K562 (cell line): Measurements from ENCODE around the gene LRRTM3. TPM values are rescaled to one million over a fixed set of nuclear protein-coding genes. Genes with fewer than 3 reads are reported as not detected.

ENCODE experiments used
- ATAC-seq: fragments of 200-7000 bp; cut with Tn5 transposase; 3 replicates; pipeline ENCODE4 v1.9.1; 2020; ENCODE audit warnings: moderate library complexity
- BruUV-seq: library from RNA; stranded (reverse); fragments of 400-500 nt; replicated peaks from 2 replicates; lab custom pipeline; 2021; lab: Mats Ljungman, UMichigan
- CTCF ChIA-PET: fragments of 300-600 bp; formaldehyde crosslinking; extraction: SDS; loops from one replicate; lab custom pipeline; 2021; ENCODE audit warnings: low intra/inter-chr PET ratio; lab: Yijun Ruan, JAX
- POLR2A ChIA-PET: fragments of 300-600, 350-650 bp; sonication (Branson Sonifier 250); formaldehyde crosslinking; extraction: SDS; loops from one replicate; lab custom pipeline; 2021; ENCODE audit warnings: antibody characterized with exemption, inconsistent platforms; lab: Yijun Ruan, JAX
- DNase-seq, 4 experiments: peaks; one replicate each; pipeline versions ENCODE4 v3.0.0 to v3.0.0-alpha.2; 2011 to 2018; ENCODE audit warnings: low spot score in 3 of 4, mixed read lengths in 3 of 4; ENCODE audit errors: extremely low read depth in 1 of 4
- FAIRE-seq: peaks from 2 replicates; lab custom pipeline; 2011; peaks lifted over from hg19 to GRCh38; lab: Jason Lieb, UNC
- H2AFZ ChIP-seq: 2 replicates; pipeline ENCODE4 v1.6.0; 2011; ENCODE audit warnings: low read depth, low read length, control low read depth, inconsistent platforms
- H3K27ac ChIP-seq: fragments of 200-600 bp; 3 replicates; pipeline ENCODE4 v1.8.0; 2011; ENCODE audit warnings: low read depth, mild to moderate bottlenecking, control low read depth, inconsistent platforms, low read length, moderate library complexity, mixed read lengths; ENCODE audit errors: extremely low read depth
- H3K27me3 ChIP-seq, 2 experiments: fragments of 300-600 bp in 1 of 2; 2 replicates in 1 of 2; 3 replicates in 1 of 2; pipeline versions ENCODE4 v1.6.0 to v1.8.0; 2011; ENCODE audit warnings: inconsistent platforms in 2 of 2, low read length in 2 of 2, mild to moderate bottlenecking in 1 of 2, mixed read lengths in 1 of 2, moderate library complexity in 1 of 2; ENCODE audit not compliant: control insufficient read depth in 2 of 2, insufficient read depth in 2 of 2
- H3K36me3 ChIP-seq: fragments of 300-600 bp; 3 replicates; pipeline ENCODE4 v1.8.0; 2011; ENCODE audit warnings: mild to moderate bottlenecking, low read length, inconsistent platforms; ENCODE audit not compliant: control insufficient read depth, insufficient read depth
- H3K4me1 ChIP-seq, 2 experiments: fragments of 200-600 bp in 1 of 2; replicated peaks in 1 of 2; 2 replicates in 1 of 2; 3 replicates in 1 of 2; pipeline versions ENCODE4 v1.5.1 to v1.8.0; 2011; ENCODE audit warnings: inconsistent platforms in 2 of 2, low read length in 2 of 2, mild to moderate bottlenecking in 1 of 2, mixed read lengths in 1 of 2, moderate library complexity in 1 of 2; ENCODE audit not compliant: control insufficient read depth in 2 of 2, insufficient read depth in 2 of 2
- H3K4me2 ChIP-seq: 2 replicates; pipeline ENCODE4 v1.6.1; 2011; ENCODE audit warnings: low read length, control low read depth, inconsistent platforms, mixed read lengths; ENCODE audit not compliant: insufficient read depth
- H3K4me3 ChIP-seq: fragments of 200-600 bp; sonication (generic), shearing (Covaris generic); 2 replicates; pipeline ENCODE4 v1.5.1; 2016; ENCODE audit warnings: control low read depth, inconsistent platforms
- H3K79me2 ChIP-seq: fragments of 200-600 bp; 3 replicates; pipeline ENCODE4 v1.8.0; 2011; ENCODE audit warnings: low read length, inconsistent platforms; ENCODE audit not compliant: control insufficient read depth, insufficient read depth
- H3K9ac ChIP-seq, 2 experiments: 2 replicates each; pipeline versions ENCODE4 v1.6.0 to v1.6.1; 2011; ENCODE audit warnings: low read depth in 2 of 2, low read length in 2 of 2, control low read depth in 1 of 2, inconsistent platforms in 1 of 2, mild to moderate bottlenecking in 1 of 2, mixed read lengths in 1 of 2; ENCODE audit not compliant: insufficient read depth in 1 of 2
- H3K9me1 ChIP-seq: one replicate; pipeline ENCODE4 v1.6.0; 2011; ENCODE audit warnings: inconsistent platforms, mild to moderate bottlenecking, low read length, moderate library complexity; ENCODE audit not compliant: control insufficient read depth, insufficient read depth
- H3K9me3 ChIP-seq: replicated peaks from 2 replicates; pipeline ENCODE4 v1.5.1; 2011; ENCODE audit warnings: low read depth, low read length, inconsistent platforms; ENCODE audit not compliant: control insufficient read depth, insufficient read depth
- H4K20me1 ChIP-seq: replicated peaks from 2 replicates; pipeline ENCODE4 v1.6.1; 2011; ENCODE audit warnings: low read length, inconsistent platforms, mixed read lengths; ENCODE audit not compliant: control insufficient read depth, insufficient read depth
- ATF7 ChIP-seq: fragments of 450-650 bp; IDR thresholded peaks from 2 replicates; pipeline ENCODE4 v1.7.1; 2014; ENCODE audit warnings: mild to moderate bottlenecking, moderate library complexity
- CREB1 ChIP-seq, 2 experiments: sonication (generic) in 1 of 2; formaldehyde crosslinking in 1 of 2; IDR thresholded peaks; 2 replicates each; pipeline versions ENCODE4 v1.6.1 to v1.8.0; 2012 to 2022; ENCODE audit warnings: inconsistent platforms in 1 of 2, mild to moderate bottlenecking in 1 of 2, missing genetic modification reagents in 1 of 2, moderate library complexity in 1 of 2
- FOXA3 ChIP-seq, 2 experiments: fragments of 450-650 bp in 1 of 2; sonication (generic) in 1 of 2; formaldehyde crosslinking; IDR thresholded peaks in 1 of 2; conservative IDR thresholded peaks in 1 of 2; 2 replicates each; pipeline versions ENCODE4 v1.4.0 to v1.8.0; 2020 to 2022; ENCODE audit warnings: mild to moderate bottlenecking in 2 of 2, missing genetic modification reagents in 1 of 2
- GABPB1 ChIP-seq: sonication (generic); formaldehyde crosslinking; IDR thresholded peaks from 2 replicates; pipeline ENCODE4 v1.8.0; 2022; ENCODE audit warnings: mild to moderate bottlenecking, missing genetic modification reagents
- KAT7 ChIP-seq: sonication (generic); formaldehyde crosslinking; IDR thresholded peaks from 2 replicates; pipeline ENCODE4 v1.8.0; 2022; ENCODE audit warnings: missing genetic modification reagents, mild to moderate bottlenecking, borderline replicate concordance
- NONO ChIP-seq, 2 experiments: fragments of 200-400 bp in 1 of 2; fragments of 450-650 bp in 1 of 2; formaldehyde crosslinking in 1 of 2; IDR thresholded peaks; 2 replicates each; pipeline ENCODE4 v1.6.1; 2017; ENCODE audit warnings: low read depth in 2 of 2, mild to moderate bottlenecking in 2 of 2, moderate library complexity in 2 of 2, low read length in 1 of 2
- PHB2 ChIP-seq: fragments of 450-650 bp; IDR thresholded peaks from 2 replicates; pipeline ENCODE4 v1.6.1; 2017; ENCODE audit warnings: low read depth
- RBM34 ChIP-seq: fragments of 200-400 bp; formaldehyde crosslinking; IDR thresholded peaks from 2 replicates; pipeline ENCODE4 v1.6.1; 2018; ENCODE audit warnings: low read length, borderline replicate concordance; ENCODE audit not compliant: insufficient read depth
- TRIM24 ChIP-seq, 2 experiments: fragments of 450-650 bp; IDR thresholded peaks; 2 replicates each; pipeline ENCODE4 v1.6.1; 2016
- ZEB2 ChIP-seq: fragments of 450-650 bp; IDR thresholded peaks from 2 replicates; pipeline ENCODE4 v1.6.1; 2016
- WGBS: fragments of 100-300 bp; shearing (Covaris generic); methylation state at CpG from one replicate; pipeline ENCODE4 v1.1.6; 2016; ENCODE audit warnings: low coverage, mixed read lengths; ENCODE audit not compliant: insufficient coverage; ENCODE audit errors: missing lambda C conversion rate; 5-methylcytosine and 5-hydroxymethylcytosine counted together
- in situ Hi-C: fragments of 300-500 bp; cut with MboI; formaldehyde crosslinking; loops from 4 replicates; pipeline ENCODE4 v1.15.0; 2018; ENCODE audit warnings: inconsistent platforms, mixed read lengths
- intact Hi-C: fragments of 100-400 bp; cut with micrococcal nuclease; formaldehyde crosslinking; loops from 2 replicates; pipeline ENCODE4 v1.14.2; 2022
- polyA plus RNA-seq, 8 experiments: library from polyadenylated mRNA; depleted of rRNA in 4 of 8; stranded (reverse) in 5 of 8; unstranded in 3 of 8; fragments of >200 nt; fragmentation: Nextera tagmentation in 2 of 8; fragmentation: Illumina TruSeq in 1 of 8; extraction: Ambion mirVana in 2 of 8; extraction: Trizol in 1 of 8; gene quantifications; 2 replicates each; pipeline versions ENCODE4 v1.2.1 to v1.2.3, GENCODE V29; 2011 to 2014; ENCODE audit warnings: inconsistent platforms in 1 of 8, missing spikeins in 1 of 8
- total RNA-seq, 7 experiments: library from RNA; depleted of rRNA in 6 of 7; stranded (reverse); fragments of >200 nt in 6 of 7; fragmentation: Illumina TruSeq in 2 of 7; extraction: Trizol in 2 of 7; gene quantifications; 2 replicates each; pipeline versions ENCODE4 v1.2.1 to v1.2.3, GENCODE V29; 2011 to 2021; ENCODE audit warnings: low replicate concordance in 1 of 7
- TF ChIP-seq, protein P1 (sequence below), 2 experiments: IDR thresholded peaks in 1 of 2; conservative IDR thresholded peaks in 1 of 2; 2 replicates each; pipeline ENCODE4 v1.6.1; 2016; ENCODE audit warnings: low read depth in 2 of 2, mild to moderate bottlenecking in 1 of 2, missing compliant biosample characterization in 1 of 2, missing genetic modification characterization in 1 of 2, moderate library complexity in 1 of 2
- TF ChIP-seq, protein P2 (sequence below): fragments of 200-800 bp; sonication (Bioruptor generic); IDR thresholded peaks from 2 replicates; pipeline ENCODE4 v1.6.1; 2017; ENCODE audit warnings: missing genetic modification characterization, missing compliant biosample characterization
- TF ChIP-seq, protein P3 (sequence below): fragments of 450-650 bp; formaldehyde crosslinking; IDR thresholded peaks from 2 replicates; pipeline ENCODE4 v1.4.0; 2020; ENCODE audit warnings: mild to moderate bottlenecking, mixed read lengths
- TF ChIP-seq, protein P4 (sequence below): IDR thresholded peaks from 2 replicates; pipeline ENCODE4 v1.6.1; 2011; ENCODE audit not compliant: insufficient read length; ENCODE audit errors: extremely low read depth

LRRTM3 gene
- total and polyA plus RNA-seq, 9 of the 15 experiments (the other 6 are each of a cell fraction or from before 2014, with no cell fraction given), result not detected

DNA sequence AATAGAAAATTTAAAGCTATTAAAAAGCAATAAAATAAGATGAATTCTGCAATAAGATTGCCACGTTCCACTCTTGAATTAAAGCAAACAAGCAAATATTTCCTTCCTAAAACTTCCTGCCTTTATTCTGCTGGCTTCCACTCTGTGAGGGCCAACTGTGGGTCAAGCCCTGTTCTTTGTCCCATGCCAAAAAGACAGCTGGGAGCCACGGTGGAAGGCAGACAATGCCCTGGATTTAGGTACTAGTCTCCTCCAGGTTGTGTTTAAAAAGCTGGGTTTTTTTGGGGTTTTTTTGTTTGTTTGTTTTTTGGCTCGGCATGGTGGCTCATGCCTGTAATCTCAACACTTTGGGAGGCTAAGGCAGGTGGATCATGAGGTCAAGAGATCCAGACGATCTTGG is 39.1 kb downstream of the LRRTM3 start (continued):
- TF ChIP-seq, protein P1, sequence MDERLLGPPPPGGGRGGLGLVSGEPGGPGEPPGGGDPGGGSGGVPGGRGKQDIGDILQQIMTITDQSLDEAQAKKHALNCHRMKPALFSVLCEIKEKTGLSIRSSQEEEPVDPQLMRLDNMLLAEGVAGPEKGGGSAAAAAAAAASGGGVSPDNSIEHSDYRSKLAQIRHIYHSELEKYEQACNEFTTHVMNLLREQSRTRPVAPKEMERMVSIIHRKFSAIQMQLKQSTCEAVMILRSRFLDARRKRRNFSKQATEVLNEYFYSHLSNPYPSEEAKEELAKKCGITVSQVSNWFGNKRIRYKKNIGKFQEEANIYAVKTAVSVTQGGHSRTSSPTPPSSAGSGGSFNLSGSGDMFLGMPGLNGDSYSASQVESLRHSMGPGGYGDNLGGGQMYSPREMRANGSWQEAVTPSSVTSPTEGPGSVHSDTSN (CRISPR knock-in tag; IDR thresholded peaks at IDR 0.05; ENCODE audit: low read depth), result no peak
- TF ChIP-seq, protein P1 (tag; conservative IDR thresholded peaks at IDR 0.05; ENCODE audit: low read depth), result no peak

DNA sequence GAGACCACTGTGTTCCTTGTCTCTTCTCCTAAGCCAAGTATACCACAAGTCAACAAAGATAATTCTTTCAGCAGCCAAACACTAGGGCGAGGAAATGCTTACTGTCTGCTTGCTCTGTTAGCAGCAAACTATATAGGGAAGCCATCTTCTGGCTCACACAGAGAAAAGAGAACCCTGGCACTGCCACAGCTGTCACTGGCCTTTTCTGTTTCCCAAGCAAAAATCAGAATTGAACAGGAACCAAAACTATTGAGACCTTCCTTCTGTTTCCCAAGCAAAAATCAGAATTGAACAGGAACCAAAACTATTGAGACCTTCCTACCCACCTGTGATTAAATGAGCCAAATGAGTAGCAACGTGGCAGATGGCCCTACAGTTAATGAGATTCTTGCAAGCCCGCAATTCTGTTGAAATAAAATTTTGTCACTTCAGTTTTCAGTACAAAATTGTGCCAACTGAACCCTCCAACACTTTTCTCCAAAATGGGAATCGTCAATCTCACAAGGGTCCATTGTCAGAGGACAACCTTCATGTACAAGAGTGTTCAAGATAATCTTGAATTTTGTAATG is 54.5 kb downstream of the LRRTM3 start:
- no peak overlapping the region for H3K4me2 ChIP-seq
- H3K79me2 ChIP-seq, result no peaks in the 10 kb centered on the region
- ATAC-seq (no peak), DNase-seq (no peak), FAIRE-seq (no peak)
- ChIA-PET CTCF (no interaction called here), POLR2A (no interaction called here)
- WGBS, result 0% methylated on average over 4 of the region's 4 CpGs
- H3K4me3 ChIP-seq, result no peak overlapping the region
- no peaks in the 10 kb centered on the region for H3K36me3 ChIP-seq
- no peaks in the 10 kb centered on the region for H4K20me1 ChIP-seq
- H3K27ac ChIP-seq, result no peak overlapping the region
- 0 out of 2 replicates have a peak, but pooled peaks cover 2% of the 10 kb centered on the region for H3K9me3 ChIP-seq
- intact Hi-C loops (no loop called here), in situ Hi-C loops (no loop called here)
- no peaks in the 10 kb centered on the region for H3K27me3 ChIP-seq
- H2AFZ ChIP-seq, result no peak overlapping the region
- no peaks in the 10 kb centered on the region for H3K9me1 ChIP-seq
- H3K4me1 ChIP-seq, result no peaks in the 10 kb centered on the region
- H3K9ac ChIP-seq, result no peak overlapping the region
- BruUV-seq, result no TSS peak
- TF ChIP-seq KAT7 (CRISPR knock-in tag) (no peak), RBM34 (no peak), TRIM24 (IDR thresholded peaks at IDR 0.05) (no peak), GABPB1 (CRISPR knock-in tag) (no peak), CREB1 (IDR thresholded peaks at IDR 0.05) (no peak), CREB1 (CRISPR knock-in tag; IDR thresholded peaks at IDR 0.05) (no peak), FOXA3 (CRISPR knock-in tag; conservative IDR thresholded peaks at IDR 0.05 in 1 of 2, IDR thresholded peaks at IDR 0.05 in 1 of 2) (no peak), ATF7 (no peak), PHB2 (no peak), NONO (IDR thresholded peaks at IDR 0.05; ENCODE audit: low read depth in 2 of 2, low read length in 1 of 2) (no peak), ZEB2 (no peak)
- TF ChIP-seq, protein P2, sequence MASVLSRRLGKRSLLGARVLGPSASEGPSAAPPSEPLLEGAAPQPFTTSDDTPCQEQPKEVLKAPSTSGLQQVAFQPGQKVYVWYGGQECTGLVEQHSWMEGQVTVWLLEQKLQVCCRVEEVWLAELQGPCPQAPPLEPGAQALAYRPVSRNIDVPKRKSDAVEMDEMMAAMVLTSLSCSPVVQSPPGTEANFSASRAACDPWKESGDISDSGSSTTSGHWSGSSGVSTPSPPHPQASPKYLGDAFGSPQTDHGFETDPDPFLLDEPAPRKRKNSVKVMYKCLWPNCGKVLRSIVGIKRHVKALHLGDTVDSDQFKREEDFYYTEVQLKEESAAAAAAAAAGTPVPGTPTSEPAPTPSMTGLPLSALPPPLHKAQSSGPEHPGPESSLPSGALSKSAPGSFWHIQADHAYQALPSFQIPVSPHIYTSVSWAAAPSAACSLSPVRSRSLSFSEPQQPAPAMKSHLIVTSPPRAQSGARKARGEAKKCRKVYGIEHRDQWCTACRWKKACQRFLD, result no peak
- TF ChIP-seq, protein P3, sequence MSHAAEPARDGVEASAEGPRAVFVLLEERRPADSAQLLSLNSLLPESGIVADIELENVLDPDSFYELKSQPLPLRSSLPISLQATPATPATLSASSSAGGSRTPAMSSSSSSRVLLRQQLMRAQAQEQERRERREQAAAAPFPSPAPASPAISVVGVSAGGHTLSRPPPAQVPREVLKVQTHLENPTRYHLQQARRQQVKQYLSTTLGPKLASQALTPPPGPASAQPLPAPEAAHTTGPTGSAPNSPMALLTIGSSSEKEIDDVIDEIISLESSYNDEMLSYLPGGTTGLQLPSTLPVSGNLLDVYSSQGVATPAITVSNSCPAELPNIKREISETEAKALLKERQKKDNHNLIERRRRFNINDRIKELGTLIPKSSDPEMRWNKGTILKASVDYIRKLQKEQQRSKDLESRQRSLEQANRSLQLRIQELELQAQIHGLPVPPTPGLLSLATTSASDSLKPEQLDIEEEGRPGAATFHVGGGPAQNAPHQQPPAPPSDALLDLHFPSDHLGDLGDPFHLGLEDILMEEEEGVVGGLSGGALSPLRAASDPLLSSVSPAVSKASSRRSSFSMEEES (CRISPR knock-in tag), result no peak
- TF ChIP-seq, protein P4, sequence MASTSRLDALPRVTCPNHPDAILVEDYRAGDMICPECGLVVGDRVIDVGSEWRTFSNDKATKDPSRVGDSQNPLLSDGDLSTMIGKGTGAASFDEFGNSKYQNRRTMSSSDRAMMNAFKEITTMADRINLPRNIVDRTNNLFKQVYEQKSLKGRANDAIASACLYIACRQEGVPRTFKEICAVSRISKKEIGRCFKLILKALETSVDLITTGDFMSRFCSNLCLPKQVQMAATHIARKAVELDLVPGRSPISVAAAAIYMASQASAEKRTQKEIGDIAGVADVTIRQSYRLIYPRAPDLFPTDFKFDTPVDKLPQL, result no peak
